ENCODE data around the gene ZNF100. TPM values are rescaled to one million over a fixed set of nuclear protein-coding genes. Genes with fewer than 3 reads are reported as not detected.
"Not testable (repeated sequence)": the region's sequence is repeated elsewhere in the genome, so short reads cannot be mapped to it uniquely, and the experiment has no call there.

The ZNF100 gene
- polyA plus RNA-seq (2012; ENCODE audit: low read depth, missing spikeins) = 3.4 TPM

DNA sequence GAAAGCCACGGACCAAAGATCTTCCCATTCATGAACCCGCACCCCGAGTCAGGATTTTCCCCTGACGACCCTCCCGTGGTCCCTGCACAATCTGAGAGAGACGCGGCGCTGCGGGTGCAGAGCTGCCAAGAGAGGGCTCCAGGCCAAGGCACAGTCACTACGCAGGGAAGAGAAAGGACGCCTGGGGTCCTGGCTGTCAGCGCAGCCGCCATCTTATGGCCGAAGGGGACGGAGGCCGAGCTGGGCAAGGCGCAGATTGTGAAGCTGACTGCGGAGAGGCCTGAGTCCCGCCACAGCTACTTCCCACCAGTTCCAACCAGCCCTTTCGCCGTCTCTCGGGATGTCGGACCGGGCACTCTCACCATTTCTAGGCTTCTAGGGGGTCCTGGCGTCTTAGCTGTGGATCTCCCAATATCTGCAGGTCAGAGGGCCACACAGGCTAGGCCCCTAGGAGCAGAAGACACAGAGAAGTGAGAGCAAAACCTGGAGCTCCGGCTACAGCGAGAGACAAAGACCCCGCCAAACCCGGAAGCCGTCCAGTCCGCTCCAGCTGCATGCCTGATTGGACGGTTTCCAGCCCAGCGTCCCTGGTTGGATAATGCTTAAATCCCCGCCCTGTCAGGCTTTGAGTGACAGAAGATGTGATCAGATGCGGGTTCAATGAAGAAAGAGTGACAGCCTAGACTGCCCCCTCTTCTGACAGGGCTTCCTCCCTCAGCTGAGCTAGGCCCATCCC, at the start of gene ZNF100:
Gene ZNF100 (minus strand): TSS at position 515 of the 736 bp plus-strand sequence. CDS start 150 bp downstream, at position 365.
- FAIRE-seq (peak; percentile 92), DNase-seq (ENCODE audit: insufficient read length, low spot score) (peak; percentile 40)
- TF ChIP-seq POLR2AphosphoS5 (IDR thresholded peaks at IDR 0.05; ENCODE audit: low read depth, low read length) (peak; percentile 85), POU2F2 (IDR thresholded peaks at IDR 0.05; ENCODE audit: low read depth, low read length) (no peak), SPI1 (IDR thresholded peaks at IDR 0.05; ENCODE audit: low read depth, low read length) (peak; percentile 93; the same call in 1 of the 2 replicates), POLR2A (IDR thresholded peaks at IDR 0.05; ENCODE audit: low read depth, low read length) (peak; percentile 91), TAF1 (IDR thresholded peaks at IDR 0.05; ENCODE audit: low read depth, low read length) (peak; percentile 89; the same call in 1 of the 2 replicates), PAX5 (IDR thresholded peaks at IDR 0.05; ENCODE audit: insufficient read depth, low read length, severe bottlenecking) (no peak)

DNA sequence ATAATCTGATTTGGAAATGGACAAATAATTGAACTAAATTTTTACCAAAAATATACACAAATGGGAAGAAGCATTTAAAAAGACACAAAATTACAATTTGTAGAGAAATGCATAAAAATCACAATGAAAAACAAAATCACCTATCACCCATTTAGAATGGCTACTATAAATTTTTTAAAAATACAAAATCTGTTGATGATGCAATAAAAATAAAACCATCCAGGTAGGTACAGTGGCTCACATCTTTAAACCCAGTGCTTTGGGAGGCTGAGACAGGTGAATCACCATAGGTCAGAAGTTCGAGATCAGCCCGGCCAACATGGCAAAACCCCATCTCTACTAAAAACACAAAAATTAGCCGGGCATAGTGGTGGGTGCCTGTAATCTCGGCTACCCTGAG, 45.1 kb upstream of the ZNF100 start:
- FAIRE-seq (no peak), DNase-seq (ENCODE audit: insufficient read length, low spot score) (no peak)
- TF ChIP-seq TAF1 (IDR thresholded peaks at IDR 0.05; ENCODE audit: low read depth, low read length) (no peak), POU2F2 (IDR thresholded peaks at IDR 0.05; ENCODE audit: low read depth, low read length) (no peak)

DNA sequence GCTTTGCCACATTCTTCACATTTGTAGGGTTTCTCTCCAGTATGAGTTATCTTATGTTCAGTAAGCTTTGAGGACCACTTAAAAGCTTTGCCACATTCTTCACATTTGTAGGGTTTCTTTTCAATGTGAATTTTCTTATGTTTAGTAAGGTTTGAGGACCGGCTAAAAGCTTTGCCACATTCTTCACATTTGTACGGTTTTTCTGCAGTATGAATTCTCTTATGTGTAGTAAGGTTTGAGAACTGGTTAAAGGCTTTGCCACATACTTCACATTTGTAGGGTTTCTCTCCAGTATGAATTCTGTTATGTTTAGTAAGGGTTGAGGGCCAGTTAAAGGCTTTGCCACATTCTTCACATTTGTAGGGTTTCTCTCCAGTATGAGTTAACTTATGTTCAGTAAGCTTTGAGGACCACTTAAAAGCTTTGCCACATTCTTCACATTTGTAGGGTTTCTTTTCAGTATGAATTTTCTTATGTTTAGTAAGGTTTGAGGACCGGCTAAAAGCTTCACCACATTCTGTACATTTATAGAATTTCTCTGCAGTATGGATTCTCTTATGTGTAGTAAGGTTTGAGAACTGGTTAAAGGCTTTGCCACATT, 41.1 kb upstream of the ZNF100 start:
- DNase-seq (ENCODE audit: insufficient read length, low spot score); FAIRE-seq: not testable (repeated sequence)

DNA sequence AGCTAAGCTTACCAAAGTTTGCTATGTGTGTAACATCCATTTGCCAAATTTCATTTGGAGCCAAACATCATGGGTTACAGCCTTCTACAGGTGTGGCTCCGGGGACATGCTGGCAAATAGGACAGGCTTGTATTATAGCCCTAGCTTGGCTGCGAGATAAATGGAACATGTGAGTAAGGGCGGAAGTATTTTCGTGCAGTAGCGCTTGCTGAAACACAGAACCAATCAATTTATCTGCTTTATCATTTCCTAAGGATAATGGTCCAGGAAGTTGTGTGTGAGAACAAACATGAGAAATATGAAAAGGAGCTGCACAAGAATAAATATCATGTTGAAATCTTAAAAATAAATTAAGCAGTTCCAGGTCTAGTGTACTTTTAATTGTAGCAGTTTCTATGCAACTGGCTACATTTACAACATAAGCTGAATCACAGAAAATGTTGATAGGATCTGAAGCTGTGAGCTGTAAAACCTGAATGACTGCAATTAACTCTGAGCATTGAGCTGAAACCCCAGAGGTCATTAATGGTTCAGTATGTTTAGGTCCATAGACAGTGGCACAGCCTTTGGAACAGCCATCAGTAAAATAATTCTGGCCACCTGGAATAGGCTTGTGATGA, 22.2 kb upstream of the ZNF100 start:
- no peak for FAIRE-seq
- TF ChIP-seq PAX5 (IDR thresholded peaks at IDR 0.05; ENCODE audit: insufficient read depth, low read length, severe bottlenecking) (no peak), TAF1 (IDR thresholded peaks at IDR 0.05; ENCODE audit: low read depth, low read length) (no peak), POLR2AphosphoS5 (IDR thresholded peaks at IDR 0.05; ENCODE audit: low read depth, low read length) (no peak), POLR2A (IDR thresholded peaks at IDR 0.05; ENCODE audit: low read depth, low read length) (no peak)

DNA sequence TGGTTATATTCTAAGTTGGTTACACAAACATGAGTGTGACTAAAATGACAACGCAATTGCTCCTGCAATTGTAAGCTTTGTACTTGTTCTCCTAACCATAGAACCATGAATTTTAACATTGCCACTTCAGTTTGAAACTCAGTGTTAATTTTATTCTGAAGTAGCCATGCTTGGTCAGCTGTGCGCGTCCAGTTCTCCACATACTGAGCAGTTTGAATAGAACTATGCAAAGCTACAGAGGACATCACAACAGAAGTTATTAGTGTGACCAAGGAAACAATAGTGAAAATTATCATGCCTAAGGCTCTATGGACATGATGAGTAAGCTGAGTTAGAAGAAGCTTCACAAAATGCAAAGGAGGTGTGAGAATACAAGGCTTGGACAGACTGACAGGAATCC, 19.6 kb upstream of the ZNF100 start:
- no peak for DNase-seq (ENCODE audit: insufficient read length, low spot score)
- no peak for TF ChIP-seq POLR2AphosphoS5 (IDR thresholded peaks at IDR 0.05; ENCODE audit: low read depth, low read length)
- TF ChIP-seq TAF1 (IDR thresholded peaks at IDR 0.05; ENCODE audit: low read depth, low read length) = no peak
- no peak for TF ChIP-seq PAX5 (IDR thresholded peaks at IDR 0.05; ENCODE audit: insufficient read depth, low read length, severe bottlenecking)
- TF ChIP-seq POLR2A (IDR thresholded peaks at IDR 0.05; ENCODE audit: low read depth, low read length) = no peak
- TF ChIP-seq SPI1 (IDR thresholded peaks at IDR 0.05; ENCODE audit: low read depth, low read length) = no peak
- TF ChIP-seq POU2F2 (IDR thresholded peaks at IDR 0.05; ENCODE audit: low read depth, low read length) = no peak
- FAIRE-seq = no peak

More for the DNA sequence above, 22.2 kb upstream of the ZNF100 start:
- DNase-seq (ENCODE audit: insufficient read length, low spot score) = no peak

DNA sequence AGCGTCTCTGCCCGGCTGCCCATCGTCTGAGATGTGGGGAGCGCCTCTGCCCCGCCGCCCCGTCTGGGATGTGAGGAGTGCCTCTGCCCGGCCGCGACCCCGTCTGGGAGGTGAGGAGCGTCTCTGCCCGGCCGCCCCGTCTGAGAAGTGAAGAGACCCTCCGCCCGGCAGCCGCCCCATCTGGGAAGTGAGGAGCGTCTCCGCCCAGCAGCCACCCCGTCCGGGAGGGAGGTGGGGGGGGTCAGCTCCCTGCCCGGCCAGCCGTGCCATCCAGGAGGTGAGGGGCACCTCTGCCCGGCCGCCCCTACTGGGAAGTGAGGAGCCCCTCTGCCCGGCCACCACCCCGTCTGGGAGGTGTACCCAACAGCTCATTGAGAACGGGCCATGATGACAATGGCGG, 8.4 kb upstream of the ZNF100 start:
- not testable (repeated sequence) for FAIRE-seq; DNase-seq (ENCODE audit: insufficient read length, low spot score)

DNA sequence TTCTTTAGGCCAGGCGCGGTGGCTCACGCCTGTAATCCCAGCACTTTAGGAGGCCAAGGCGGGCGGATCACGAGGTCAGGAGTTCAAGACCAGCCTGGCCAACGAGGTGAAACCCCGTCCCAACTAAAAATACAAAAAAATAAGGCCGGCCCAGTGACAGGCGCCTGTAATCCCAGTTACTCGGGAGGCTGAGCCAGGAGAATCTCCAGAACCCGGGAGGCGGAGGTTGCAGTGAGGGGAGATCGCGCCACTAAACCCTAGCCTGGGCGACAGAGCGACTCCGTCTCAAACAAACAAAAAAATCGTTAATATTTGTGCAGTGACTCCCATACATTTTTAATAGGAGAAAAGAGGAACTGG, 694 bp downstream of the ZNF100 start:
- not testable (repeated sequence) for DNase-seq (ENCODE audit: insufficient read length, low spot score); FAIRE-seq

DNA sequence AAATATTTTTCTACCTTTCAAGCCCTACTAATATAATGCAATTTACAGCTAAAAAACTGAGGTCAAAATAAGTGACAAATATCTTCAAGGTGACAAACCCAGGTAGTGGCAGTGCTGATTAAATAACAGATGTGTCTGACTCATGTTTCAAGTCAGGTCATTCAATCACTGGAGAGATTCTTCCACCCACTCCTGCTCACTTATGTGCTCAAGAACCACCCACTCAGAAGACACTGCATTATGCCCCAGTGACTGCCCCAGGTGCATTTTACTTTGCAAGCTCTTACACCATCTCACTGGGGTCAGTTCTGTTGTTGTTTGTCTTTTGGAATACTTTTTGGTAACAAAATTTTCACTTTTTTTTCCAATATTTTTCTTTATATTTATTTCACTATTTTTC, 2.2 kb downstream of the ZNF100 start:
- DNase-seq (ENCODE audit: insufficient read length, low spot score) = no peak
- TF ChIP-seq POLR2A (IDR thresholded peaks at IDR 0.05; ENCODE audit: low read depth, low read length) = no peak
- TF ChIP-seq POU2F2 (IDR thresholded peaks at IDR 0.05; ENCODE audit: low read depth, low read length) = no peak
- FAIRE-seq = peak; percentile 40

DNA sequence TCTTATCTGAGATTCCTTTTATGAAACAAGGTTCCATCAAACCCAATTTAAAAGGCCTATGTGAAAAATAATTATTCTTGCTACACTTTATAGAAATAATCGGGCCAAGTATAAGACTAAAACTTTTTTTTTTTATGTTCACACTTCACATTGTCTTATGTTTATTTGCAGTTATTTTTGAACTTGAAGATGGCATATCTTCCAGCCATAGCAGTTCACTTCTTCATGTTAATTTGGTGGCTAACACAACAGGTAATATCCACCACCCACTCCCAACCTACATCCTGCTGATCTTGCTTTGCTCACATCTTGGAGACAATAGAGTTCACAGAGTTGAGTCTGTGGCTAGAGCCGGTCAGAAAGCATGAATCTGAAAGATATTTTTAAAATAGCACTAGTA, 5.8 kb downstream of the ZNF100 start:
- DNase-seq (ENCODE audit: insufficient read length, low spot score); FAIRE-seq: not testable (repeated sequence)

DNA sequence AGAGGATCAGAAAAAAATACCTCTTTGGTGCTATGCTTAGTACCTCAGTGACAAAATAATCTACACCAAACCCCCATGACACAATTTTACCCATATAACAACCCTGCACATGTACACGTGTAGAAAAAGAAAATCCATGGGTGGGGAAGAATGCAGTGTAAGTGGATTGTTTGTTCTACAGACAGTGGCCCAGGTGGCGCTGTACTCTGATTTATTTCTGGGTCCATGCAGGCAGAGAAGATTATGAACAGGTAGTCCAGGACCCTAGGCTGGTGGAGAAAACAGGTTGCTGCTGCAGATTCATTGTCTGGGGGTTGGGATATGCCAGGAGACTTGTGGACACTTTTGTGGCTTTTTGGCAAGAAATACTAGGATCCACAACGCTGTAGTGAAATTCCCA, 9.1 kb downstream of the ZNF100 start:
- no peak for TF ChIP-seq TAF1 (IDR thresholded peaks at IDR 0.05; ENCODE audit: low read depth, low read length)
- TF ChIP-seq PAX5 (IDR thresholded peaks at IDR 0.05; ENCODE audit: insufficient read depth, low read length, severe bottlenecking) = no peak
- no peak for TF ChIP-seq POLR2AphosphoS5 (IDR thresholded peaks at IDR 0.05; ENCODE audit: low read depth, low read length)
- TF ChIP-seq POLR2A (IDR thresholded peaks at IDR 0.05; ENCODE audit: low read depth, low read length) = no peak
- TF ChIP-seq POU2F2 (IDR thresholded peaks at IDR 0.05; ENCODE audit: low read depth, low read length) = no peak
- no peak for TF ChIP-seq SPI1 (IDR thresholded peaks at IDR 0.05; ENCODE audit: low read depth, low read length)
- no peak for FAIRE-seq
- no peak for DNase-seq (ENCODE audit: insufficient read length, low spot score)

DNA sequence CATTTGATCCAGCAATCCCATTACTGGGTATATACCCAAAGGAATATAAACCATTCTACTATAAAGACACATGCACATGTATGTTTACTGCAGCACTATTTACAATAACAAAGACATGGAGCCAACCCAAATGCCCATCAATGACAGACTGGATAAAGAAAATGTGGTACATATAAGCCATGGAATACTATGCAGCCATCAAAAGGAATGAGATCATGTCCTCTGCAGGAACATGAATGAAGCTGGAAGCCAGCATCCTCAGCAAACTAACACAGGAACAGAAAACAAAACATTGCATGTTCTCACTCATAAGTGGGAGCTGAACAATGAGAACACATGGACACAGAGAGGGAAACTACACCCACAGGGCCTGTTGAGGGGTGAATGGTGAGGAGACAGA, 11.8 kb downstream of the ZNF100 start:
- not testable (repeated sequence) for DNase-seq (ENCODE audit: insufficient read length, low spot score); FAIRE-seq

Data from GM12891 (cell line).